K562 (cell line): ENCODE results near the gene CLCN6. TPM values are rescaled to one million over a fixed set of nuclear protein-coding genes. Genes with fewer than 3 reads are reported as not detected.

Experiments used
- ARID1B ChIP-seq: fragments of 450-650 bp; IDR thresholded peaks from 2 replicates; pipeline ENCODE4 v1.6.1; 2016; ENCODE audit warnings: antibody characterized with exemption, mild to moderate bottlenecking, inconsistent platforms
- POLR2H ChIP-seq: IDR thresholded peaks from 2 replicates; pipeline ENCODE4 v1.6.1; 2016; ENCODE audit warnings: missing genetic modification characterization, low read depth, mild to moderate bottlenecking, control low read depth, missing compliant biosample characterization, moderate library complexity
- SIX5 ChIP-seq, 2 experiments: IDR thresholded peaks; 2 replicates each; pipeline ENCODE4 v1.6.1; 2011; ENCODE audit warnings: low read length in 2 of 2, borderline replicate concordance in 1 of 2, low read depth in 1 of 2, mild to moderate bottlenecking in 1 of 2, moderate library complexity in 1 of 2; ENCODE audit not compliant: insufficient read depth in 1 of 2
- SMARCA4 ChIP-seq: fragments of 450-650 bp; IDR thresholded peaks from 2 replicates; pipeline ENCODE4 v1.6.1; 2016
- THRAP3 ChIP-seq: fragments of 450-650 bp; IDR thresholded peaks from 2 replicates; pipeline ENCODE4 v1.6.1; 2016; ENCODE audit warnings: mild to moderate bottlenecking, inconsistent platforms, borderline replicate concordance
- U2AF2 ChIP-seq: fragments of 200-400 bp; formaldehyde crosslinking; optimal IDR thresholded peaks from 2 replicates; pipeline ENCODE3; 2017; ENCODE audit warnings: low read depth, mild to moderate bottlenecking, low read length
- ZNF197 ChIP-seq: fragments of 200-800 bp; sonication (Bioruptor generic); IDR thresholded peaks from 2 replicates; pipeline ENCODE4 v1.6.1; 2016; ENCODE audit warnings: low read depth, missing genetic modification characterization, missing compliant biosample characterization
- ZNF212 ChIP-seq: fragments of 450-650 bp; formaldehyde crosslinking; IDR thresholded peaks from 2 replicates; pipeline ENCODE4 v1.4.0; 2020; ENCODE audit warnings: mild to moderate bottlenecking
- ZNF263 ChIP-seq: sonication (generic); formaldehyde crosslinking; IDR thresholded peaks from 2 replicates; pipeline ENCODE4 v1.8.0; 2022; ENCODE audit warnings: mild to moderate bottlenecking, missing genetic modification reagents, borderline replicate concordance
- polyA plus RNA-seq, 8 experiments: library from polyadenylated mRNA; depleted of rRNA in 4 of 8; stranded (reverse) in 5 of 8; unstranded in 3 of 8; fragments of >200 nt; fragmentation: Nextera tagmentation in 2 of 8; fragmentation: Illumina TruSeq in 1 of 8; extraction: Ambion mirVana in 2 of 8; extraction: Trizol in 1 of 8; gene quantifications; 2 replicates each; pipeline versions ENCODE4 v1.2.1 to v1.2.3, GENCODE V29; 2011 to 2014; ENCODE audit warnings: inconsistent platforms in 1 of 8, missing spikeins in 1 of 8
- total RNA-seq, 7 experiments: library from RNA; depleted of rRNA in 6 of 7; stranded (reverse); fragments of >200 nt in 6 of 7; fragmentation: Illumina TruSeq in 2 of 7; extraction: Trizol in 2 of 7; gene quantifications; 2 replicates each; pipeline versions ENCODE4 v1.2.1 to v1.2.3, GENCODE V29; 2011 to 2021; ENCODE audit warnings: low replicate concordance in 1 of 7
- TF ChIP-seq, protein P1 (sequence below): fragments of 450-650 bp; IDR thresholded peaks from 2 replicates; pipeline ENCODE4 v1.6.1; 2018; ENCODE audit warnings: mild to moderate bottlenecking, low read depth; ENCODE audit not compliant: partially characterized antibody
- TF ChIP-seq, protein P2 (sequence below): sonication (generic); formaldehyde crosslinking; IDR thresholded peaks from 2 replicates; pipeline ENCODE4 v1.8.0; 2023; ENCODE audit warnings: mild to moderate bottlenecking, missing genetic modification reagents
- TF ChIP-seq, protein P3 (sequence below): fragments of 450-650 bp; formaldehyde crosslinking; IDR thresholded peaks from 2 replicates; pipeline ENCODE4 v1.4.0; 2022; ENCODE audit warnings: missing genetic modification characterization
- TF ChIP-seq, protein P4 (sequence below): fragments of 250-450 bp; sonication (Bioruptor Pico); IDR thresholded peaks from 2 replicates; pipeline ENCODE4 v1.9.0; 2021; ENCODE audit warnings: mild to moderate bottlenecking, inconsistent platforms
- TF ChIP-seq, protein P5 (sequence below): fragments of 150-350 bp; IDR thresholded peaks from 2 replicates; pipeline ENCODE4 v1.6.1; 2014; ENCODE audit warnings: low read depth, mild to moderate bottlenecking, low read length, borderline replicate concordance

Gene CLCN6
- total and polyA plus RNA-seq, 9 of the 15 experiments (the other 6 are each of a cell fraction or from before 2014, with no cell fraction given) = 2.0 to 21.8 (median 13.6) TPM

DNA sequence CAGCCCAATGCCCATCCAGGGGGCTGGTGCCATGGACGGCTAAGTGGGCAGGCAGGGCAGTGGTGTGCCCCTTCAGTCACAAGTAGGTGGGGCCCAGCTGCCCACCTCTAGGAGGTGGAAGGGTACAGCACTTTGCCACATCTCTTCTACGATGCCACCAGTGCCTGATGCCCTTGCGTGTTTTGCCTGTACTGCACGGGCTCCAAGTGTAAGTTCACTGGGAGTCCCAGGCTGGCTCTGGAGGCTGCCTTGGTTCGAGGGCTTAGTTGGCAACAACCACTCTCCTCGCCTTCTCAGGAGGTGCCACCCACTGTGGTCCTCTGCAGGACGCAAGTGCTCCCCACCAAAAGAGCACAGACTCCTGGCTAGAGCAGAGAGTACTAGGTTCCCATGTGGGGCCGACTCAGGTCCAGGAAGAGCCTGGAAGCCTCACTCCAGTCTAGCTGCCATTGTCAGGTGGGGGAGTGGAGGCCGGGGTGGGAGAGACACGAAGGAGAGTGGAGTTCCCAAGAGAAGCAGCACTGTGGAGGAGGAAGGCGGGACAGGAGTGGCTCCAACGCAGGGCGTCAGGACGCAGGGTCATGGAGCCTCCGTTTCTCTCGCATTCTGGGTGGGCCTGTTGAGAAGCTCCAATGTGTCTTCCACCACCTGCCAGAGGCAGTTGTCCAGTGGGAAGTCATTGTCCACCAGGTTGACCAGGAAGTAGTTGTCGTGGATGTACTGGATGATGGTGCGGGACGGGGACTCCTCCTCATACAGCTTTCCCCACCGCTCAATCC is 15.7 kb upstream of the CLCN6 start (continued):
- TF ChIP-seq, protein P1, sequence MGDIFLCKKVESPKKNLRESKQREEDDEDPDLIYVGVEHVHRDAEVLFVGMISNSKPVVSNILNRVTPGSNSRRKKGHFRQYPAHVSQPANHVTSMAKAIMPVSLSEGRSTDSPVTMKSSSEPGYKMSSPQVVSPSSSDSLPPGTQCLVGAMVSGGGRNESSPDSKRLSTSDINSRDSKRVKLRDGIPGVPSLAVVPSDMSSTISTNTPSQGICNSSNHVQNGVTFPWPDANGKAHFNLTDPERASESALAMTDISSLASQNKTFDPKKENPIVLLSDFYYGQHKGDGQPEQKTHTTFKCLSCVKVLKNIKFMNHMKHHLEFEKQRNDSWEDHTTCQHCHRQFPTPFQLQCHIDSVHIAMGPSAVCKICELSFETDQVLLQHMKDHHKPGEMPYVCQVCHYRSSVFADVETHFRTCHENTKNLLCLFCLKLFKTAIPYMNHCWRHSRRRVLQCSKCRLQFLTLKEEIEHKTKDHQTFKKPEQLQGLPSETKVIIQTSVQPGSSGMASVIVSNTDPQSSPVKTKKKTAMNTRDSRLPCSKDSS = no peak
- no peak for TF ChIP-seq ZNF197
- TF ChIP-seq ZNF263 (CRISPR knock-in tag) = peak; percentile 74; the same call in 1 of the 2 replicates
- TF ChIP-seq ARID1B = no peak
- TF ChIP-seq SIX5 (IDR thresholded peaks at IDR 0.05; ENCODE audit: borderline replicate concordance in 1 of 2, insufficient read depth in 1 of 2, low read depth in 1 of 2, low read length in 2 of 2) = no peak
- no peak for TF ChIP-seq SMARCA4
- TF ChIP-seq, protein P2, sequence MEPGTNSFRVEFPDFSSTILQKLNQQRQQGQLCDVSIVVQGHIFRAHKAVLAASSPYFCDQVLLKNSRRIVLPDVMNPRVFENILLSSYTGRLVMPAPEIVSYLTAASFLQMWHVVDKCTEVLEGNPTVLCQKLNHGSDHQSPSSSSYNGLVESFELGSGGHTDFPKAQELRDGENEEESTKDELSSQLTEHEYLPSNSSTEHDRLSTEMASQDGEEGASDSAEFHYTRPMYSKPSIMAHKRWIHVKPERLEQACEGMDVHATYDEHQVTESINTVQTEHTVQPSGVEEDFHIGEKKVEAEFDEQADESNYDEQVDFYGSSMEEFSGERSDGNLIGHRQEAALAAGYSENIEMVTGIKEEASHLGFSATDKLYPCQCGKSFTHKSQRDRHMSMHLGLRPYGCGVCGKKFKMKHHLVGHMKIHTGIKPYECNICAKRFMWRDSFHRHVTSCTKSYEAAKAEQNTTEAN (CRISPR knock-in tag) = no peak
- TF ChIP-seq, protein P3, sequence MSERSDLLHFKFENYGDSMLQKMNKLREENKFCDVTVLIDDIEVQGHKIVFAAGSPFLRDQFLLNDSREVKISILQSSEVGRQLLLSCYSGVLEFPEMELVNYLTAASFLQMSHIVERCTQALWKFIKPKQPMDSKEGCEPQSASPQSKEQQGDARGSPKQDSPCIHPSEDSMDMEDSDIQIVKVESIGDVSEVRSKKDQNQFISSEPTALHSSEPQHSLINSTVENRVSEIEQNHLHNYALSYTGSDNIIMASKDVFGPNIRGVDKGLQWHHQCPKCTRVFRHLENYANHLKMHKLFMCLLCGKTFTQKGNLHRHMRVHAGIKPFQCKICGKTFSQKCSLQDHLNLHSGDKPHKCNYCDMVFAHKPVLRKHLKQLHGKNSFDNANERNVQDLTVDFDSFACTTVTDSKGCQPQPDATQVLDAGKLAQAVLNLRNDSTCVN (CRISPR knock-in tag) = no peak
- no peak for TF ChIP-seq POLR2H (tag)
- no peak for TF ChIP-seq ZNF212 (CRISPR knock-in tag)
- TF ChIP-seq, protein P4, sequence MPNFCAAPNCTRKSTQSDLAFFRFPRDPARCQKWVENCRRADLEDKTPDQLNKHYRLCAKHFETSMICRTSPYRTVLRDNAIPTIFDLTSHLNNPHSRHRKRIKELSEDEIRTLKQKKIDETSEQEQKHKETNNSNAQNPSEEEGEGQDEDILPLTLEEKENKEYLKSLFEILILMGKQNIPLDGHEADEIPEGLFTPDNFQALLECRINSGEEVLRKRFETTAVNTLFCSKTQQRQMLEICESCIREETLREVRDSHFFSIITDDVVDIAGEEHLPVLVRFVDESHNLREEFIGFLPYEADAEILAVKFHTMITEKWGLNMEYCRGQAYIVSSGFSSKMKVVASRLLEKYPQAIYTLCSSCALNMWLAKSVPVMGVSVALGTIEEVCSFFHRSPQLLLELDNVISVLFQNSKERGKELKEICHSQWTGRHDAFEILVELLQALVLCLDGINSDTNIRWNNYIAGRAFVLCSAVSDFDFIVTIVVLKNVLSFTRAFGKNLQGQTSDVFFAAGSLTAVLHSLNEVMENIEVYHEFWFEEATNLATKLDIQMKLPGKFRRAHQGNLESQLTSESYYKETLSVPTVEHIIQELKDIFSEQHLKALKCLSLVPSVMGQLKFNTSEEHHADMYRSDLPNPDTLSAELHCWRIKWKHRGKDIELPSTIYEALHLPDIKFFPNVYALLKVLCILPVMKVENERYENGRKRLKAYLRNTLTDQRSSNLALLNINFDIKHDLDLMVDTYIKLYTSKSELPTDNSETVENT (CRISPR knock-in tag) = no peak
- TF ChIP-seq U2AF2 = no peak
- TF ChIP-seq, protein P5, sequence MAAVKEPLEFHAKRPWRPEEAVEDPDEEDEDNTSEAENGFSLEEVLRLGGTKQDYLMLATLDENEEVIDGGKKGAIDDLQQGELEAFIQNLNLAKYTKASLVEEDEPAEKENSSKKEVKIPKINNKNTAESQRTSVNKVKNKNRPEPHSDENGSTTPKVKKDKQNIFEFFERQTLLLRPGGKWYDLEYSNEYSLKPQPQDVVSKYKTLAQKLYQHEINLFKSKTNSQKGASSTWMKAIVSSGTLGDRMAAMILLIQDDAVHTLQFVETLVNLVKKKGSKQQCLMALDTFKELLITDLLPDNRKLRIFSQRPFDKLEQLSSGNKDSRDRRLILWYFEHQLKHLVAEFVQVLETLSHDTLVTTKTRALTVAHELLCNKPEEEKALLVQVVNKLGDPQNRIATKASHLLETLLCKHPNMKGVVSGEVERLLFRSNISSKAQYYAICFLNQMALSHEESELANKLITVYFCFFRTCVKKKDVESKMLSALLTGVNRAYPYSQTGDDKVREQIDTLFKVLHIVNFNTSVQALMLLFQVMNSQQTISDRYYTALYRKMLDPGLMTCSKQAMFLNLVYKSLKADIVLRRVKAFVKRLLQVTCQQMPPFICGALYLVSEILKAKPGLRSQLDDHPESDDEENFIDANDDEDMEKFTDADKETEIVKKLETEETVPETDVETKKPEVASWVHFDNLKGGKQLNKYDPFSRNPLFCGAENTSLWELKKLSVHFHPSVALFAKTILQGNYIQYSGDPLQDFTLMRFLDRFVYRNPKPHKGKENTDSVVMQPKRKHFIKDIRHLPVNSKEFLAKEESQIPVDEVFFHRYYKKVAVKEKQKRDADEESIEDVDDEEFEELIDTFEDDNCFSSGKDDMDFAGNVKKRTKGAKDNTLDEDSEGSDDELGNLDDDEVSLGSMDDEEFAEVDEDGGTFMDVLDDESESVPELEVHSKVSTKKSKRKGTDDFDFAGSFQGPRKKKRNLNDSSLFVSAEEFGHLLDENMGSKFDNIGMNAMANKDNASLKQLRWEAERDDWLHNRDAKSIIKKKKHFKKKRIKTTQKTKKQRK = no peak
- 0 out of 2 replicates have a peak, but pooled peaks have one; percentile 23 for TF ChIP-seq THRAP3
